Measurements from ENCODE around the gene JUNB.

The JUNB gene

GRCh38 chr19:12791345-12792050 is at the start of gene JUNB:
Gene JUNB, plus strand, starts transcription at chr19:12791486. Its CDS starts 286 bp downstream, at chr19:12791772.
- DNase-seq (ENCODE audit: low read depth in 2 of 2) = peak; percentile 92 to 94

GRCh38 chr19:12745166-12745897 is 46.0 kb upstream of the JUNB start:
- no peak for DNase-seq (ENCODE audit: low read depth in 2 of 2)

GRCh38 chr19:12748489-12748888 is 42.8 kb upstream of the JUNB start:
- no peak for DNase-seq (ENCODE audit: low read depth in 2 of 2)

GRCh38 chr19:12749938-12750521 is 41.3 kb upstream of the JUNB start:
- DNase-seq (ENCODE audit: low read depth in 2 of 2) = no peak

- no peak for DNase-seq (ENCODE audit: low read depth in 2 of 2)
Observed at GRCh38 chr19:12750851-12751250, 40.4 kb upstream of the JUNB start.

- no peak for DNase-seq (ENCODE audit: low read depth in 2 of 2)
Observed at GRCh38 chr19:12751635-12752034, 39.7 kb upstream of the JUNB start, which contains the start of gene BEST2. Gene BEST2, plus strand, starts transcription at chr19:12751791. Its CDS starts 802 bp downstream, at chr19:12752593.

GRCh38 chr19:12752056-12752781 is 39.1 kb upstream of the JUNB start:
- no peak for DNase-seq (ENCODE audit: low read depth in 2 of 2)

GRCh38 chr19:12754465-12755196 is 36.7 kb upstream of the JUNB start:
- DNase-seq (ENCODE audit: low read depth in 2 of 2) = no peak

- DNase-seq (ENCODE audit: low read depth in 2 of 2) = no peak
Observed at GRCh38 chr19:12756150-12756883, 35.0 kb upstream of the JUNB start.

- no peak for DNase-seq (ENCODE audit: low read depth in 2 of 2)
Observed at GRCh38 chr19:12757544-12758274, 33.6 kb upstream of the JUNB start.

- no peak for DNase-seq (ENCODE audit: low read depth in 2 of 2)
Observed at GRCh38 chr19:12759686-12760085, 31.6 kb upstream of the JUNB start.

- DNase-seq (ENCODE audit: low read depth in 2 of 2) = no peak
Observed at GRCh38 chr19:12763100-12763499, 28.2 kb upstream of the JUNB start.

GRCh38 chr19:12764698-12765097 is 26.6 kb upstream of the JUNB start:
- no peak for DNase-seq (ENCODE audit: low read depth in 2 of 2)

GRCh38 chr19:12766051-12766521 is 25.2 kb upstream of the JUNB start:
- no peak for DNase-seq (ENCODE audit: low read depth in 2 of 2)

- DNase-seq (ENCODE audit: low read depth in 2 of 2) = no peak
Observed at GRCh38 chr19:12767150-12767549, 24.1 kb upstream of the JUNB start.

GRCh38 chr19:12767666-12768065 is 23.6 kb upstream of the JUNB start:
- DNase-seq (ENCODE audit: low read depth in 2 of 2) = no peak

- no peak for DNase-seq (ENCODE audit: low read depth in 2 of 2)
Observed at GRCh38 chr19:12769689-12770088, 21.6 kb upstream of the JUNB start.

GRCh38 chr19:12770922-12771321 is 20.4 kb upstream of the JUNB start:
- no peak for DNase-seq (ENCODE audit: low read depth in 2 of 2)

- no peak for DNase-seq (ENCODE audit: low read depth in 2 of 2)
Observed at GRCh38 chr19:12772323-12772722, 19.0 kb upstream of the JUNB start.

- no peak for DNase-seq (ENCODE audit: low read depth in 2 of 2)
Observed at GRCh38 chr19:12773571-12773970, 17.7 kb upstream of the JUNB start.
